Osteoblast (primary cell): Measurements from ENCODE around the gene BCL2L13. TPM values are rescaled to one million over a fixed set of nuclear protein-coding genes. Genes with fewer than 3 reads are reported as not detected.

Experiments used
- DNase-seq: peaks from one replicate; pipeline ENCODE4 v3.0.0; 2011; ENCODE audit warnings: low spot score, mixed read lengths; ENCODE audit not compliant: insufficient read length; ENCODE audit errors: missing footprints
- H2AFZ ChIP-seq: 2 replicates; pipeline ENCODE4 v1.6.0; 2011; ENCODE audit warnings: mild to moderate bottlenecking, low read length
- H3K27ac ChIP-seq: 2 replicates; pipeline ENCODE4 v1.5.1; 2011; ENCODE audit warnings: mild to moderate bottlenecking, low read depth, low read length, moderate library complexity
- H3K27me3 ChIP-seq: 2 replicates; pipeline ENCODE4 v1.6.0; 2012; ENCODE audit warnings: mild to moderate bottlenecking, control low read depth, inconsistent platforms, low read length, moderate library complexity; ENCODE audit not compliant: insufficient read depth
- H3K36me3 ChIP-seq: 2 replicates; pipeline ENCODE4 v1.5.1; 2011; ENCODE audit warnings: mild to moderate bottlenecking, low read length, control low read depth, moderate library complexity; ENCODE audit not compliant: insufficient read depth
- H3K4me1 ChIP-seq: 2 replicates; pipeline ENCODE4 v1.5.1; 2011; ENCODE audit warnings: mild to moderate bottlenecking, low read length, control low read depth, moderate library complexity; ENCODE audit not compliant: insufficient read depth
- H3K4me2 ChIP-seq: 2 replicates; pipeline ENCODE4 v1.6.0; 2011; ENCODE audit warnings: mild to moderate bottlenecking, low read length; ENCODE audit not compliant: insufficient read depth
- H3K4me3 ChIP-seq: fragments of 200-600 bp; sonication (generic); 3 replicates; pipeline ENCODE4 v1.5.1; 2012; ENCODE audit warnings: mild to moderate bottlenecking, low read length, inconsistent platforms; ENCODE audit not compliant: insufficient read depth
- H3K79me2 ChIP-seq: 2 replicates; pipeline ENCODE4 v1.6.0; 2012; ENCODE audit warnings: mild to moderate bottlenecking, low read length, control low read depth, inconsistent platforms; ENCODE audit not compliant: insufficient read depth
- H3K9me3 ChIP-seq: 2 replicates; pipeline ENCODE4 v1.5.1; 2011; ENCODE audit warnings: low read depth, low read length, control low read depth
- H4K20me1 ChIP-seq: 2 replicates; pipeline ENCODE4 v1.6.0; 2012; ENCODE audit warnings: mild to moderate bottlenecking, low read length, control low read depth; ENCODE audit not compliant: insufficient read depth
- CTCF ChIP-seq: IDR thresholded peaks from 2 replicates; pipeline ENCODE4 v1.5.1; 2011; ENCODE audit warnings: mild to moderate bottlenecking, low read depth, low read length, moderate library complexity; ENCODE audit errors: extremely low read depth
- total RNA-seq: library from RNA; depleted of rRNA; stranded (reverse); fragments of >200 nt; gene quantifications from 2 replicates; pipeline ENCODE4 v1.2.3, GENCODE V29; 2012

Gene BCL2L13
- total RNA-seq, 1 donor = 86.5 TPM

- H3K4me2 ChIP-seq = no peak overlapping the region
- H4K20me1 ChIP-seq = peaks cover 4% of the 10 kb centered on the region
- H3K4me3 ChIP-seq = no peak overlapping the region
- H3K4me1 ChIP-seq = peaks cover 21% of the 10 kb centered on the region
- peaks cover 69% of the 10 kb centered on the region for H3K79me2 ChIP-seq
- H3K27ac ChIP-seq = peak overlapping the region; percentile 2
- H3K27me3 ChIP-seq = no peaks in the 10 kb centered on the region
- DNase-seq = peak; percentile 79
- no peaks in the 10 kb centered on the region for H3K9me3 ChIP-seq
- H3K36me3 ChIP-seq = peaks cover 6% of the 10 kb centered on the region
- no peak for TF ChIP-seq CTCF
- H2AFZ ChIP-seq = no peak overlapping the region
Measured at GRCh38 chr22:17716529-17716928, 78.0 kb downstream of the BCL2L13 start.

- Histone ChIP-seq H3K79me2 (peaks cover 65% of the 10 kb centered on the region), H3K4me3 (no peak overlapping the region), H2AFZ (no peak overlapping the region), H3K27ac (no peak overlapping the region), H3K4me2 (no peak overlapping the region), H3K9me3 (no peaks in the 10 kb centered on the region), H4K20me1 (peaks cover 4% of the 10 kb centered on the region), H3K27me3 (no peaks in the 10 kb centered on the region), H3K4me1 (peaks cover 21% of the 10 kb centered on the region), H3K36me3 (peaks cover 6% of the 10 kb centered on the region)
- DNase-seq = no peak
- no peak for TF ChIP-seq CTCF
Measured at GRCh38 chr22:17717708-17718107, 79.2 kb downstream of the BCL2L13 start.

GRCh38 chr22:17719911-17720310, 81.4 kb downstream of the BCL2L13 start:
- Histone ChIP-seq H3K27me3 (no peaks in the 10 kb centered on the region), H3K79me2 (peaks cover 68% of the 10 kb centered on the region), H2AFZ (no peak overlapping the region), H4K20me1 (peaks cover 4% of the 10 kb centered on the region), H3K4me1 (peaks cover 24% of the 10 kb centered on the region), H3K4me3 (no peak overlapping the region), H3K4me2 (no peak overlapping the region), H3K9me3 (no peaks in the 10 kb centered on the region), H3K27ac (no peak overlapping the region), H3K36me3 (peaks cover 8% of the 10 kb centered on the region)
- no peak for TF ChIP-seq CTCF
- no peak for DNase-seq

GRCh38 chr22:17724241-17724640, 85.7 kb downstream of the BCL2L13 start:
- no peaks in the 10 kb centered on the region for H4K20me1 ChIP-seq
- no peak for DNase-seq
- peaks cover 20% of the 10 kb centered on the region for H3K4me1 ChIP-seq
- no peaks in the 10 kb centered on the region for H3K27me3 ChIP-seq
- no peak overlapping the region for H3K27ac ChIP-seq
- H3K4me3 ChIP-seq = no peak overlapping the region
- peaks cover 57% of the 10 kb centered on the region for H3K79me2 ChIP-seq
- no peak overlapping the region for H3K4me2 ChIP-seq
- H3K36me3 ChIP-seq = peaks cover 26% of the 10 kb centered on the region
- TF ChIP-seq CTCF = no peak
- H3K9me3 ChIP-seq = no peaks in the 10 kb centered on the region
- H2AFZ ChIP-seq = no peak overlapping the region
